OCI-LY7 (cell line): ENCODE data around the gene ANO9.

Experiments used
- EZH2phosphoT487 ChIP-seq: fragments of 200-600 bp; sonication (generic); IDR thresholded peaks from 2 replicates; pipeline ENCODE4 v1.6.1; 2018; ENCODE audit warnings: low read depth, borderline replicate concordance, mild to moderate bottlenecking, mixed run types, antibody characterized with exemption, low read length, moderate library complexity, mixed read lengths
- TF ChIP-seq, protein P1 (sequence below): fragments of 200-600 bp; sonication (generic); conservative IDR thresholded peaks from 2 replicates; pipeline ENCODE4 v1.5.1; 2014; ENCODE audit warnings: mild to moderate bottlenecking, antibody characterized with exemption, low read length, moderate library complexity, mixed read lengths

- TF ChIP-seq, protein P1, sequence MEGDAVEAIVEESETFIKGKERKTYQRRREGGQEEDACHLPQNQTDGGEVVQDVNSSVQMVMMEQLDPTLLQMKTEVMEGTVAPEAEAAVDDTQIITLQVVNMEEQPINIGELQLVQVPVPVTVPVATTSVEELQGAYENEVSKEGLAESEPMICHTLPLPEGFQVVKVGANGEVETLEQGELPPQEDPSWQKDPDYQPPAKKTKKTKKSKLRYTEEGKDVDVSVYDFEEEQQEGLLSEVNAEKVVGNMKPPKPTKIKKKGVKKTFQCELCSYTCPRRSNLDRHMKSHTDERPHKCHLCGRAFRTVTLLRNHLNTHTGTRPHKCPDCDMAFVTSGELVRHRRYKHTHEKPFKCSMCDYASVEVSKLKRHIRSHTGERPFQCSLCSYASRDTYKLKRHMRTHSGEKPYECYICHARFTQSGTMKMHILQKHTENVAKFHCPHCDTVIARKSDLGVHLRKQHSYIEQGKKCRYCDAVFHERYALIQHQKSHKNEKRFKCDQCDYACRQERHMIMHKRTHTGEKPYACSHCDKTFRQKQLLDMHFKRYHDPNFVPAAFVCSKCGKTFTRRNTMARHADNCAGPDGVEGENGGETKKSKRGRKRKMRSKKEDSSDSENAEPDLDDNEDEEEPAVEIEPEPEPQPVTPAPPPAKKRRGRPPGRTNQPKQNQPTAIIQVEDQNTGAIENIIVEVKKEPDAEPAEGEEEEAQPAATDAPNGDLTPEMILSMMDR: no peak
- TF ChIP-seq EZH2phosphoT487: no peak
Measured at GRCh38 chr11:405954-406795, 35.6 kb downstream of the ANO9 start.
